ENCODE results near the gene WIPF1.

WIPF1 gene

GRCh38 chr2:174594456-174594855 is 3.1 kb downstream of the WIPF1 start:
- H3K36me3 ChIP-seq (ENCODE audit: control insufficient read depth, low read length): peaks cover 72% of the 10 kb centered on the region
- H3K4me3 ChIP-seq (ENCODE audit: low read length): peak overlapping the region; percentile 81
- H4K20me1 ChIP-seq (ENCODE audit: control insufficient read depth, insufficient read depth, low read depth, low read length): no peaks in the 10 kb centered on the region
- H3K9me2 ChIP-seq (replicated peaks; ENCODE audit: control insufficient read depth, low read length): no peaks in the 10 kb centered on the region
- peak overlapping the region; percentile 96 for H3K27ac ChIP-seq (ENCODE audit: low read depth, low read length)
- TF ChIP-seq EZH2phosphoT487 (IDR thresholded peaks at IDR 0.05; ENCODE audit: borderline replicate concordance, low read length) (no peak), CTCF (IDR thresholded peaks at IDR 0.05; ENCODE audit: low read depth, low read length, poor library complexity, severe bottlenecking) (no peak)
- peak overlapping the region; percentile 67 for H3K4me2 ChIP-seq (ENCODE audit: low read length)
- no peaks in the 10 kb centered on the region for H3K9me3 ChIP-seq (ENCODE audit: control insufficient read depth, insufficient read depth, low read length)
- peaks cover 59% of the 10 kb centered on the region for H3K4me1 ChIP-seq (ENCODE audit: control insufficient read depth, low read length)
- peaks cover 36% of the 10 kb centered on the region for H3F3A ChIP-seq (ENCODE audit: control insufficient read depth, insufficient read depth)
- no peaks in the 10 kb centered on the region for H3K27me3 ChIP-seq (ENCODE audit: control insufficient read depth, low read length)
- peaks cover 99% of the 10 kb centered on the region for H3K79me2 ChIP-seq (ENCODE audit: control insufficient read depth, low read length)

GRCh38 chr2:174593574-174594203 is 3.9 kb downstream of the WIPF1 start:
- TF ChIP-seq EZH2phosphoT487 (IDR thresholded peaks at IDR 0.05; ENCODE audit: borderline replicate concordance, low read length) (no peak), CTCF (IDR thresholded peaks at IDR 0.05; ENCODE audit: low read depth, low read length, poor library complexity, severe bottlenecking) (no peak)
- Histone ChIP-seq H3K9me2 (replicated peaks; ENCODE audit: control insufficient read depth, low read length) (no peaks in the 10 kb centered on the region), H3K27ac (ENCODE audit: low read depth, low read length) (peak overlapping the region; percentile 96), H3F3A (ENCODE audit: control insufficient read depth, insufficient read depth) (peaks cover 30% of the 10 kb centered on the region), H3K4me2 (ENCODE audit: low read length) (peak overlapping the region; percentile 67), H3K4me3 (ENCODE audit: low read length) (peak overlapping the region; percentile 81), H3K4me1 (ENCODE audit: control insufficient read depth, low read length) (peaks cover 59% of the 10 kb centered on the region), H3K36me3 (ENCODE audit: control insufficient read depth, low read length) (peaks cover 76% of the 10 kb centered on the region), H3K9me3 (ENCODE audit: control insufficient read depth, insufficient read depth, low read length) (no peaks in the 10 kb centered on the region), H4K20me1 (ENCODE audit: control insufficient read depth, insufficient read depth, low read depth, low read length) (no peaks in the 10 kb centered on the region), H3K79me2 (ENCODE audit: control insufficient read depth, low read length) (peaks cover 99% of the 10 kb centered on the region), H3K27me3 (ENCODE audit: control insufficient read depth, low read length) (no peaks in the 10 kb centered on the region)

GRCh38 chr2:174593041-174593440 is 4.6 kb downstream of the WIPF1 start:
- H3K79me2 ChIP-seq (ENCODE audit: control insufficient read depth, low read length): peaks cover 99% of the 10 kb centered on the region
- H3K9me3 ChIP-seq (ENCODE audit: control insufficient read depth, insufficient read depth, low read length): no peaks in the 10 kb centered on the region
- peaks cover 24% of the 10 kb centered on the region for H3F3A ChIP-seq (ENCODE audit: control insufficient read depth, insufficient read depth)
- no peak for TF ChIP-seq EZH2phosphoT487 (IDR thresholded peaks at IDR 0.05; ENCODE audit: borderline replicate concordance, low read length)
- TF ChIP-seq CTCF (IDR thresholded peaks at IDR 0.05; ENCODE audit: low read depth, low read length, poor library complexity, severe bottlenecking): no peak
- peaks cover 83% of the 10 kb centered on the region for H3K36me3 ChIP-seq (ENCODE audit: control insufficient read depth, low read length)
- peak overlapping the region; percentile 81 for H3K4me3 ChIP-seq (ENCODE audit: low read length)
- no peaks in the 10 kb centered on the region for H4K20me1 ChIP-seq (ENCODE audit: control insufficient read depth, insufficient read depth, low read depth, low read length)
- peaks cover 57% of the 10 kb centered on the region for H3K4me1 ChIP-seq (ENCODE audit: control insufficient read depth, low read length)
- no peaks in the 10 kb centered on the region for H3K9me2 ChIP-seq (replicated peaks; ENCODE audit: control insufficient read depth, low read length)
- peak overlapping the region; percentile 67 for H3K4me2 ChIP-seq (ENCODE audit: low read length)
- peak overlapping the region; percentile 96 for H3K27ac ChIP-seq (ENCODE audit: low read depth, low read length)
- no peaks in the 10 kb centered on the region for H3K27me3 ChIP-seq (ENCODE audit: control insufficient read depth, low read length)
